ENCODE data around the gene LPAR1. TPM values are rescaled to one million over a fixed set of nuclear protein-coding genes. Genes with fewer than 3 reads are reported as not detected.
A peak's percentile ranks its signal among the peaks of the same experiment; 100 is the strongest.

LPAR1 gene
- total RNA-seq, 1 experiment from 2014 or later, result 56.8 TPM

DNA sequence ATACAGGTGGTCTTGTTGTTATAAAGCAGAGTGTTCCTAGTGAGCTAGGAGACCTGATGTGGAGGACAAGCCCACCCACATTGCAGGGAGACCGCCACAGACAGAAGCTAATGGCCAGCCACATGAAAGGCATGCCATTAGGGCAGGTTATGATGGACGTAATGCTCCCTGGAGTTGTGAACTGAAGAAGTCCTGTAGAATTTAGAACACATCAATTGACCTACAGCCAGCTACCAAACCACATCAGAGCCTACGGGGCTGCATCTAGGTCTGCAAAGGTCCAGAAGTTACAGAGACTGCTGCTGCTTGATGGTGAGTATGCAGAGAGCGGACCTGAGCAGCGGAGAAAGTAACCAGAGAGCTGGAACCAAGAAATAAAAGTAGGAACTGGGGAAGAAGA lies 116.6 kb downstream of the LPAR1 start:
- no peak for DNase-seq (ENCODE audit: low read depth)

DNA sequence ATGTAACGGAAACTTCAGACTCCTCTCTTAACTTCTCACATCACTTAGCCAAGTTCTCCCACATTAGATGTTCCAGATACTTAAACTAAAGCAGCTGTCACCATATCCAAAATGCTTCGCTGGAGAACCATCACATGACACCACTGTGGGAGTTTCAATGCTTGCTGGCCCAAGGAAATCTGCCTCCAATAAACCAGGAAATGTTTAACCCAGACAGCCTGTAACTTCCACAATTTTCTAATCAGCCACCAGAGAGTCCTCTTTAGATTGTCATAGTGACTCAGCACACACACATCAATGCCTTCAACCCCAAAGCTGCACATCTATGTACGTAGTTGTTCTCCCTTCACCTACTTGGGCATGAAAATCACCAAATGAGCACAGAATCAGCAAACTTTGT lies 118.7 kb downstream of the LPAR1 start:
- DNase-seq (ENCODE audit: low read depth), result peak; percentile 89

DNA sequence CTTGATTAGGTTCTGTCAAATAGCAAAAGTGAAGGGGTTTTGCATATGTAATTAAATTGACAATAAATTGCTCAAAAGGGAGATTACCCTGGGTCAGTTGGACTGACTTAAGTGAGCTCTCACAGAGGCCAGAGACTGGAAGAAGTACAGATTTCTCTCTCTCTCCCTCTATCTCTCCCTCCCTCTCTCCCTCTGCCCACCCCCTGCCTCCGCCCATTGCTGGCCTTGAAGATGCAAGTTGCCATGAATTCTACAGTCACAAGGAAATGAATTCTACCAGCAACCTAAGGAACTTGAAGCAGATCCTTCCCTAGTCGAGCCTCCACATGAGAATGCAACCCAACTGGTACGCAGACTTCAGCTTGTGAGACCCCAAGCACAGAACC lies 119.2 kb downstream of the LPAR1 start:
- no peak for DNase-seq (ENCODE audit: low read depth)

DNA sequence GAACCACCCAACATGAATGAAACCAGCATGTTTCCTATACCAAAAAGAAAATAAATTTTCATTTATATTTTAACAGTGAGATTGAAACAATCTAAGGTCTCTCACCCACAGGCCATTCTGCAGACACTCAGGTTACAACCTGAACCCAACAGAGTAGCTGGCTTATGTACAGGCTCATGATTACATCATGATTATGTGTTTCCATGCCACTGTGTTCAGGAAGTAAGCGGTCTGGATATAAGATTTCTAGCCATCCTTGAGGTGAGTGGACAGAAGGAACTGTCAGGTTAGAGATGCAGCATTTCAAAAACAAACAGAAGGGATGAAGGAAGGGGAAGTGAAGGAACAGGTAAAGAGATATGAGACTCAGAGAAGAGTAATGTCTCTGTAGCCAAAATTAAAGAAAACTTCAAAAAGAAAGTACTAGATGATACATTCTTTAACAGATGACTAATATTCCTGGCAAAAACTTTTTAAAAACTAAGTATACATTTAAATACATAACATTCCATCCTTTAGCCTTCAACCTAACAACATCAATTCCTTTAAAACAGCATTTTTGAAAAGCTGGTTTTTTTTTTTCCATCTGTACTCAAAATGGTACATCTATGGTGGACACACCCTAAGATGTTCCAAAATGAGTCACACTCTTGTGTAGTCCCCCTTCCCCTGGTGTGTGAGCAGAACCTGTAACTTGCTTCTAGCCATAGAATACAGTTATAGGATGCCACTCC lies 119.8 kb downstream of the LPAR1 start:
- DNase-seq (ENCODE audit: low read depth), result peak; percentile 66

DNA sequence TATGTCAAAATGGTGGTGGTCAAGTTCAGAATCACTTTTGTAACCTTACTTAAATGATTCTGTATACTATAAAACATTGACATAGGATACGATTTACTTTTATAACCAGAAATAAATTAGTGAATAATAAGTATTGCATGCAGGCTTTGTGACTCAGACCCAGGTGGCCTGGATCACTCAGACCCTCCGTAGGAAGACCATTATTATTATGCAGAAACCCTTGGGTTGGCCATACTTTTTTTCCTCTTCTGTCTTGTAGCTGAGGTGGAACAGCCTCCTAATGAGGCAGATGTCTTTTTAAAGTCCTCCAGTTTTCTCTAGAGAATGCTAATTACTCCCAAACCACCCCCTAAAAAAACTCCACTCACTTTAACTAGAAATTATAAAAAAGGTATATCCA lies 121.9 kb downstream of the LPAR1 start:
- no peak for DNase-seq (ENCODE audit: low read depth)

DNA sequence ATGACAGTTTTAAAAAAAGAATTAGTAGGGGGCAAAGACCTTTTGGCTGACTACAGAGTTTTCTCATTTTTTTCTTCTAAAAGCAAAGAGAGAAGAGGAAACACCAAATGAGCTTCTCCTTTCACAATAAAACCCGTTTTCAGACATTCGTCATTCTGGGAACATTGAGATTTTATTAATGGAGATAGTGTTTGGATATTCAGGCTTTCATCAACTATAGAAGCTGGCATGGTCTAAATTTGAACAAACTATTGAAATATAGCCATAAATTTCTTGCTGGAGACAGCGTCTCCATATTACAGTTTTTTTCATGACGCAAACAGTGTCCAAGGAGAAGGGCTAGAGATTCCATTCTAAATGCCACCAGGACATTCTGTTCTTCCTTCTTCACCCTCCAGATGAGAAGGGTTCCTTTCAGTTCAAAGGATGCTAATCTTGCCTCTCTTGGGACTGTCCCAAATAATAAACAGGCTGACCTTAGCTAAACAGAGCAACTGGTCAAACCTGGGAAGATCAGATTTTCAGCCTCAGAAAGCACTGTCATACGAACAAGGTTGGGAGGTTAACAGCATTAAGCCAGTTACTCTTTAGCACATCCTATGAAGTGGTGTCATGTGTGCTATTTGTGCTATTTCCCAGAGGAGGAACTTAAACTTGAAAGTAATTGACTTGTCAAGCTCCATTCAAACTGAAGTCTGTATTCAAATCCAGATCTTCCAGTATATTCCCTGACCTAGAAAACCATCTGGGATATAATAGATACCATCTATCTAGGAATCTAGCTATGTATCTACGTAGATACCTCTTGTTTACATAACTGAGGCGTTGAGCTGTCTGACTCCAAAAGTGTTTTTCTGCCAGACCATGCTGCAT lies 125.6 kb downstream of the LPAR1 start:
- DNase-seq (ENCODE audit: low read depth), result peak; percentile 89

DNA sequence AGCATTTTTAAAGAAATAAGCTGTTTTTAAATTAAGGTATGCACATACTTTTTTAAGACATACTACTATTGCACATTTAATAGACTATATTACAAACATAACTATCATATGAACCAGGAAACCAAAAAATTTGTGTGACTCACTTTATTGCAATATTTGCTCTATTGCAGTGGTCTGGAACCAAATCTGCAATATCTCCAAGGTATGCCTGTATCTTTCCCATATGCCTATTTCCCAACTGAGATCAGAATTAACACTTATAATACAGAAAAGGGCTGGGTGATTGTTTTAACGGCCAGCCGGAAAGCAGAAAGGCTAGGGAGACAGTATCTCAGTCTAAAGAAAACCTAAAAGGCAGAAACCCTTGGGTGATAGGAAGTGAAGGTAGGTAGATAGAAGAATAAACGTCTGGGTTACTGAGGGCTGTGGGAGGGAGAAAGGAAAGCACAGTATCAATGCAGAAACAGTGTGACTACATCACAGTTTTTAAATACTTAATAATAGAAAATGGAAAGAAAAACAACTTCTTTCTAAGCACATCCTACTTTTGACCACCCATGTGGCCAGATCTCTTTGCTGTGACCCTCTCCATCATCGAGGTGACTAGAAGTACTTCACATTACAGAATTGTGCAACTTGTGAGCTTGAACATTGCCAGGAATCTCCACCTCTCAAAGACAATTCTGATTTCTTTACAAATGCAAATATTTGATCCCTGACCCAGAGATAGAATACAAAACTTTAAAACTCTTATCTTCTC lies 126.4 kb downstream of the LPAR1 start:
- DNase-seq (ENCODE audit: low read depth), result peak; percentile 74

DNA sequence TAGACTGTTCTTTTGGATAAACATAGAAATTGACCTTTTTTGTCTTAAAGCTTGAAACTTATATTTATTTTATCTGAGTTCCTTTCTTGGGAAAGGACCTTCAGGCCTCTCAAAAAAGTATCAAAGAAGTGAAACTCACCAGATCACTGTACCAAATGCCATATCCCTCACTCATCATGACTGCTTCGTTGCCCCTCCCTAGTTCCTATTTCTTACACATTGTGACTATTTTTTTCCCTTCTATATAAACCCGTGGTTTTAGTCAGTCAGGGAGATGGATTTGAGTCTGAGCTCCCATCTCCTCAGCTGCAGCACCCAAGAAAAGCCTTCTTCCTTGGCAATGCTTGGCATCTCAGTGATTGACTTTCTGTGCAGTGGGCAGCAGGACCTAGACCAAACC lies 129.4 kb downstream of the LPAR1 start:
- no peak for DNase-seq (ENCODE audit: low read depth)

DNA sequence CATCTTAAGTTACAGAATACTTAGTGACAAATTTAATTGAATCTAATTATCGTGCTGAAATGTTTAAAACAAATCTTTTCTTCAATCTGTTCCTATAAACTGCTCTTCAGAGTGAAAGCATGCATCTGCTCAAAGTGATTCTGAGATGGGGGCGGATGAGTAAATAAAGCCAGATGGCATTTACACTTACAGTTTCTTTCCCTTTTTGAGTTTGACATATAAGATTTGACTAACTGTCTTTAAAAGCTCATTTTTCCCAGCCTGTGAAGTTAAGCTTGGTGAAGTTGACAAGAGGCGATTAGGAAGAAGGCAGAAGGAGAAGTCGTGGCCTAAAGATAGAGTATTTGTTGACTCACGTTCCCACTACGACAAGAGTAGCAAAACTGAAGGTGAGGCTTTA lies 137.4 kb downstream of the LPAR1 start:
- DNase-seq (ENCODE audit: low read depth), result peak; percentile 49

DNA sequence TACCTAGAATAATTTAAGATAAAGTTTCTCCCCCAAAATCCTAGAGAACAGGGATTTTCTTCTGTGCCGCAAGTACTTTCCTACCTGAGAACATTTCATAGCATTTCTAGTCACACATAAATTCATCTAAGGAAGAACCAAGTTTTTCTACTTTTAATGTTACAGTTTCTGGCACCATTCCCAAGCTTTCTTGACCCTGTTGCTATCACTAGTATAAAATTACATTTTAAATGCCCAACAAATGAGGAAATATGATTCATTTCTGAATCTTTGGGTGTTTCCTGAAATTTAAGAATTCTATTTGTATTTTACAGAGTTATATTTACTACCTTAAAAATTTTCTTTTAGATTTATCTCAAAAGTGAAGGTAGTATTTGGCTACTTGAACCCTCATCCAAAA lies 137.8 kb downstream of the LPAR1 start:
- DNase-seq (ENCODE audit: low read depth), result peak; percentile 68

DNA sequence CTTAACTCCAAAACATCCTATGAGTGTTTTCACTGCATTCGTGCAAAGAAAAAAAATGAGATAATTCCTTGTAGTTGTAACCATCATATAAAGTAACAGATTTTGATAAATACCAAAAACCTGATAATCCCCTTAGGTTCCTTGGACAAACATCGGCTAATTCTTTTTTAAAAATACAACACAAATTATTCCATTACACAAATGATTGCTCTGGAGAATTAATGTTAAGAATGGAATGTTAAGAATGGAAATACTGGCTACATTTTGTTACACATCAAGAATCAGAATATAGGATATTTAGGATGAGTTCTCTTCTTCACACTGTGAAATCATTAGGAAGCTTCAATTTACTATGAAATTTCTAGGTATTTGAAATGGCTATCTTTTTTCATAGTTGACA lies 139.4 kb downstream of the LPAR1 start:
- DNase-seq (ENCODE audit: low read depth), result no peak

DNA sequence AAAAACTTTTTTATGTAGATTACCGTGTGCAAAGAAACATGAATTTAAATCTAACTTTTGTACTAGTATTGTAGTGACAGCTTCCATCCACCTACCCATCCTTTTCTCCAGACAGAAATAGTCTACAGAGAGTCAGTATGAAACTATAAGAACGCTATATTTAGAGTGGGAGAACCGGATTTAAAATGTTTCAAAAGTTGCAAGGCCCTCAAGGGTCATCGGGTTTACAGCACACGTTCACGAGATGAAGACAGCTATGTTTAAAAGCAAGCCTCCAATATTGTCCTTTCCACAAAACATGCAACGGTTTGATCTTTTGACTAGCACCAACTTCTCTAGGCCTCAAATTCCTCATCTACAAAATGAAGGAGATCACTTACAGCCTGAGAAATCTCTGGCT lies 139.9 kb downstream of the LPAR1 start:
- no peak for DNase-seq (ENCODE audit: low read depth)

DNA sequence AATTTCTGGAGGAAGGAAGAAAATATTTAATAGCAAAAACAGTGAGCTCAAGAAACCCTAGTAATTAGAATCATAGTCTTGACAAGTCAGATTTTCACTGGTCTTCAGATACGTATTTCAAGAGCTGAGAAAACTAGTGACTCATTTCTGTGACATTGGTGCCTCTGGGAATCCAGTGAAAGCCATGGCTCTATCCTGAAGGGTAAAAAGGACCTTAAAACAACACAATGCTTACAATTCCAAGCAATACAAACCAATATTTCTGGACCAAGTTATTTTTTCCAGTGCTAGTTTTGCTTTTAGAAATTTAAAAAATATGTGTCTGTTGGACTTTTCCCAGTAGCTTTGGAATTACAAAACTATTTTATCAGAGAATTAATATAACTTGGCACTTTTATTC lies 140.3 kb downstream of the LPAR1 start:
- peak; percentile 66 for DNase-seq (ENCODE audit: low read depth)

DNA sequence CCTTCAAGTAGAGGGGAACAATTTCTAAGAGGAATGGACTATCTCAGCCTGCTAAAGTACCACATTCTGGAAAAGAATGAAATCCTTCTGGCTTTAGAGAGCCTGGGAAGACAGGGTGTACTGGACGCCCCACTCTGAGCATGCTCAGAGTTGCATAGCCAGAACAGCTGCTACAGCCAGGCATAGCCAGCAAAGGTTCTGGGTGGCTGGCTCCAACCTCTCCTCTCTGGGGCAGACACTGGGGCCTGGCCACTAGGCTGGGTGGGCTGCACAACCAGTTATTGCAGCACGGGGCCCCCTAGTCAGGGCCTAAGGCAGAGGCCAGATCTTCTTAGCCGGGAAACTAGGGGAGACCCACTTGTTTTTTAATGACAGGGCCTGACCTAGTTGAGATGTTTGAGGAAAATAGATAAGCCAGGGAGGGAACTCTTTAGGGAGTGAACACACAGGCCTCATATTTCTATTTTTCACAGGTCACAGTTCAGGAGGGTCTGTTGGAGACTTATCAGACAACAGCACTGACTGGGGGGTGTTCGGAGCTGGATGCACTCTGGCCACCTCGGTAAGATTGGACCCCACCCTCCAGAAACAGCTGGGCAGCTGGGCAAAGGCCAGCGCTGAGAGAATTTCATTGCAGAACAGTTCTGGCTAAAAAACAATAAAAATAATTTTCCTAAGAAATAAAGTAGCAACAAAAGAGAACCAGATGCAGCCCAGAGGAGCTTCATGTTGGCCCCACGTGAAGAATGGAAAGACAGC lies 142.9 kb downstream of the LPAR1 start:
- no peak for DNase-seq (ENCODE audit: low read depth)

DNA sequence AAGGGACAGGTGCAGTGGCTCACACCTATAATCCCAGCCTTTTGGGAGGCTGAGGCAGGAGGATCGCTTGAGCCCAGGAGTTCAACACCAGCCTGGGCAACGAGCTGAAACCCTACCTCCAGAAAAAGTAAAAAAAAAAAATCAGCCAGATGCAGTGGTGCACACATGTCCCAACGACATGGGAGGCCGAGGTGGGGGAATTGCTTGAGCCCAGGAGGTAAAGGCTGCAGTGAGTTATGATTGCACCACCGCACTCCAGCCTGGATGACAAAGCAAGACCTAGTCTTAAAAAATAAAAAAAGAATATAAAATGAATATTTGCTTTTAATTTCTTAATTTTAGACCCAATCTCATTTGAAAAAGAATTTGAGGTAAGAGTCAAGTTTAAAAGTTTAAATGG lies 143.5 kb downstream of the LPAR1 start:
- DNase-seq (ENCODE audit: low read depth), result no peak

DNA sequence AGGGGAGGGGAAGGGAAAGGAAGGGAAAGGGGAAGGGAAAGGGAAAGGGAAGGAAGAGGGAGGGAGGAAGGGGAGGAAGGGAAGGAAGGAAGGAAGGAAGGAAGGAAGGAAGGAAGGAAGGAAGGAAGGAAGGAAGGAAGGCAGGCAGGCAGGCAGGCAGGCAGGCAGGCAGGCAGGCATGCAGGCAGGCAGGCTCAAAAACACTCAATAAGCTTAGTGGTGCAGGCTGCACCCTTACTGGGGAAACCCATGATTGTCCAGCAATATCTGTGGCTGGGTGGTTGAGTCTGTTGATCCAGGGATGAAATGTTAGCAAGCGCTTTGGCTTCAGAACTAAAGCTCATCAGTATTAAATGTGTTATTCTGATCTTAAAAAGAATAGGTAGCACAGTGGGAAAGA lies 145.6 kb downstream of the LPAR1 start:
- DNase-seq (ENCODE audit: low read depth), result no peak

DNA sequence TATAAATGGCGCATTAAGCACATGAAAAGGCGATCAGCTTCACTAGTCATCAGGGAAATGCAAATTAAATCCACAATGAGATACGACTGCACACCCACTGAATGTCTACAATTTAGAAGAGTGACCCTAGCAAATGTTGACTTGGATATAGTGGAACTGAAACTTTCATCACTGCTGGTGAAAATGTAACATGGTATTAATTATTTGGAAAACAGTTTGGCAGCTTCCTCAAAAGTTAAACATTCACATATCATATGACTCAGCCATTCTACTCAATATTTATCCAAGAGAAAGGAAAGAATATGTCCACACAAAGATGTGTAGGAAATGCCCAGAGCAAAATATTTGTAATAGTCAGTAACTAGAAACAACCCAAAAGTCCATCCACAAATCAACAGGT lies 146.5 kb downstream of the LPAR1 start:
- no peak for DNase-seq (ENCODE audit: low read depth)

DNA sequence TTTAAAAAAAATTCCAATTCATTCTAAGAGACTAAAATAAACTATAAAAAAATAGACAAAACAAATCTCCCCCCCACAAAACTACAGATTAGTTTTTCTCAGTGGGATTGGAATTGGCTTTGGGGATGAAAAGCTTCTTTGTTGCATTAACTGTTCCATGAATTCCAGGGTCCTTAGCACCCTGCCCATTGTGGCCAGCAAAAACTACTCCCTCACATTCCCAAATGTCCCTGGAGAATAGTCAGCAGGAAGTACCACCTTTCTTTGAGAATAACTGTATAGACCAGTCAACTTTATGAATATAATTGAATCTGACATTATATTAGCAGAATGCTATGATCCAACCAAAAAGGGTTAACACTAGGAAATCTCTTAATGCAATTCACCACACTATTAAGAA lies 147.9 kb downstream of the LPAR1 start:
- DNase-seq (ENCODE audit: low read depth), result peak; percentile 68

DNA sequence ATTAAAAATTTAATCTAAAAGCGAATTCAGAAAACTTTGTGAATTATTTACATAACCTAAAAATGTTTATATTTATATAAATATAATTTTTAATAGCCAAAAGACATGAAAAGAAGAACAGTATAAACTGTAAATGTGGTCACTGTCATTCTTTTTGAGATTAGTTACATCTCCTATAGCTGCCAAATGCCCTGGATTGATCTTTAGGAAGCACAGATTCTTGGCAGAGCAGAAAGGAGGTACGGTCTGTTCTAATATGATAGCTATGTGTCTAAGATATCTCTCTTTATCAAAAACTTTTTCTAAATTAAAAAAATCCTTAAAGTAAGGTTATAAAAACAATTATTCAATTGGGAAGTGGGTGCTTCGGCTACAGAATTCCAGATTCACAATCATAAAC lies 151.0 kb downstream of the LPAR1 start:
- no peak for DNase-seq (ENCODE audit: low read depth)

DNA sequence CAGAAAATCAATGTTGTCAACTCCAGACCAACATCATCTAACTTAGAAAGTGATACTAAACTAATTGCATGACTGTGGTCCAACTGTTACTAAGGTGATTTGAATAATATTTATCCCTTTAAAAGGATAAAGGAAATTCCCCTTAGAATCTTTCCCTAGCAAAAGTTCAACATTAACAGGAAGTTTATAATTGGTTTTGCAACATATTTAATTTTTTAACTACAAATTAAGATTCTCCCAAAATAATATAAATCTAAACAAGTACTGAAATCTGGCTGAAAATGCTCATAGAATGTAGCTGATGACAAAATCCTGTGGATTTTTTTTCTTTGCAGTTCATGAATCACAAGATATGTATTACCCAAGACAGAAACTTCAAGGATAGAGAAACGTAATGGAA lies 151.4 kb downstream of the LPAR1 start:
- peak; percentile 59 for DNase-seq (ENCODE audit: low read depth)

DNA sequence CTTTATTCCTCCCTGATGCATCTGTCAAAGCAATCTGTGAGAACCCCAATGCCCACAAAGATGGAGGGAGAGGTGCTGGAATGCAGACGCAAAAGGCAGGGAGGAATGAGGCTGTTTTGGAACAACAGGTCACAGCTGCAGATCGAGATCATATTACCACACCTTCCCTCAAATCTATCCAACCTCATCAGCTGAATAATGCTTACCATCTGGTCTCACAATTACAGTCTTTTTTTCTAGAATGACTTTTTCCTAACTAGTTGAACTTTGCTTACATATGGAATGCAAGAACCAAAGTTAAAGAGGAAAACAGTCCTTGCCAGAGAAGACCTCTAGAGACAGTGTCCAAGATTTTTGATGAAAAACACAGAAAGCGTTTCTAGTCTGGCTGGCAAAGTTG lies 158.1 kb downstream of the LPAR1 start:
- peak; percentile 87 for DNase-seq (ENCODE audit: low read depth)

DNA sequence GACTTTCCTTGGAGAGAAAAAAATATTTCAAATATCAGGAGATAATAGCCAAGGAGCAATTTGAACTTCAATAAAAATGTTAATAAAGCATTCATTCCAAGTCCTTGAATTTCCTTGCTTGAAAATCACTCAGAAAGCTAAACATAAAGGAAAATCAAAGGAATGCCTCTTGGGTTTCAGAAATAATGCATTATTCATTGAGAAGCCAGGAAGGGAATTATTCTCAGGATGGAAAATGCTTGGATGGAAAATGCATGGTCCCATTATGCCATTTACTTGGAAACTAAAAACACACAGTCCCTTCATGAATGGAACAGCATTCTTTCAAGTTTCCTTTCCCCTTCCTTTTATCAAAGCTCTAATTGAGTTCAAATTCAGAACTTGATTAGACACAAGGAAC lies 160.9 kb downstream of the LPAR1 start:
- DNase-seq (ENCODE audit: low read depth), result no peak

All from LHCN-M2 (cell line).